Measurements from ENCODE around the gene TENM3.

Gene TENM3

GRCh38 chr4:182346675-182347375 lies 103.6 kb downstream of the TENM3 start:
- no peak overlapping the region for H3K27ac ChIP-seq
- TF ChIP-seq CTCF (conservative IDR thresholded peaks at IDR 0.05; ENCODE audit: low read depth), result no peak
- DNase-seq (ENCODE audit: low spot score), result no peak
- CTCF ChIA-PET, result interaction anchor here (0.6 kb wide), 1 partner anchor 10 kb away, joined by 3 read pairs; no protein-coding TSS in a partner anchor
- POLR2A ChIA-PET (ENCODE audit: low non-redundant PET), result no interaction called here

- H3K27ac ChIP-seq, result no peak overlapping the region
- TF ChIP-seq CTCF (conservative IDR thresholded peaks at IDR 0.05; ENCODE audit: low read depth), result no peak
- POLR2A ChIA-PET (ENCODE audit: low non-redundant PET), result no interaction called here
- CTCF ChIA-PET, result no interaction called here
- DNase-seq (ENCODE audit: low spot score), result no peak
Observed at GRCh38 chr4:182348779-182349326, 105.7 kb downstream of the TENM3 start.

GRCh38 chr4:182350041-182350440 lies 106.8 kb downstream of the TENM3 start:
- ChIA-PET POLR2A (ENCODE audit: low non-redundant PET) (no interaction called here), CTCF (no interaction called here)
- no peak overlapping the region for H3K27ac ChIP-seq
- DNase-seq (ENCODE audit: low spot score), result no peak
- TF ChIP-seq CTCF (conservative IDR thresholded peaks at IDR 0.05; ENCODE audit: low read depth), result no peak

- ChIA-PET POLR2A (ENCODE audit: low non-redundant PET) (no interaction called here), CTCF (interaction anchor here (0.6 kb wide), 1 partner anchor 1098 kb away, joined by 4 read pairs; no protein-coding TSS in a partner anchor)
- no peak for DNase-seq (ENCODE audit: low spot score)
- H3K27ac ChIP-seq, result no peak overlapping the region
- TF ChIP-seq CTCF (conservative IDR thresholded peaks at IDR 0.05; ENCODE audit: low read depth), result no peak
Observed at GRCh38 chr4:182351485-182351884, 108.3 kb downstream of the TENM3 start.

- no peak for TF ChIP-seq CTCF (conservative IDR thresholded peaks at IDR 0.05; ENCODE audit: low read depth)
- POLR2A ChIA-PET (ENCODE audit: low non-redundant PET), result no interaction called here
- CTCF ChIA-PET, result no interaction called here
- DNase-seq (ENCODE audit: low spot score), result no peak
- no peak overlapping the region for H3K27ac ChIP-seq
Observed at GRCh38 chr4:182354106-182354505, 110.9 kb downstream of the TENM3 start.

- POLR2A ChIA-PET (ENCODE audit: low non-redundant PET), result no interaction called here
- CTCF ChIA-PET, result no interaction called here
- DNase-seq (ENCODE audit: low spot score), result no peak
- no peak for TF ChIP-seq CTCF (conservative IDR thresholded peaks at IDR 0.05; ENCODE audit: low read depth)
- no peak overlapping the region for H3K27ac ChIP-seq
Observed at GRCh38 chr4:182354867-182355266, 111.7 kb downstream of the TENM3 start.

All from RWPE1 (cell line).